ENCODE measurements around the gene PITHD1. TPM values are rescaled to one million over a fixed set of nuclear protein-coding genes. Genes with fewer than 3 reads are reported as not detected.
A peak's percentile ranks its signal among the peaks of the same experiment; 100 is the strongest.
"Not testable (repeated sequence)": the region's sequence is repeated elsewhere in the genome, so short reads cannot be mapped to it uniquely, and the experiment has no call there.

The PITHD1 gene
- total RNA-seq, 1 experiment from 2014 or later = 48.9 TPM

- Histone ChIP-seq H3K36me3 (ENCODE audit: control insufficient read depth, insufficient read depth, low read length) (peaks cover 8% of the 10 kb centered on the region; the same call in 1 of the 2 replicates), H3K4me1 (ENCODE audit: control insufficient read depth, insufficient read depth, low read length) (peaks cover 23% of the 10 kb centered on the region), H3K9me3 (ENCODE audit: control insufficient read depth, insufficient read depth, low read depth, low read length) (no peaks in the 10 kb centered on the region), H3K27ac (ENCODE audit: low read length) (peak overlapping the region; percentile 93), H3K27me3 (ENCODE audit: control insufficient read depth, insufficient read depth, low read length) (no peaks in the 10 kb centered on the region), H3K4me3 (ENCODE audit: low read depth in 2 of 2, low read length in 2 of 2) (no peak overlapping the region)
- no peak for ATAC-seq
- ChIA-PET CTCF (interaction anchor here (0.6 to 1.2 kb wide), 4 partner anchors 24 to 224 kb away, joined by 3 to 5 read pairs (median 4); partner anchors contain the start of gene PITHD1), POLR2A (interaction anchor here (0.6 to 1.0 kb wide), 3 partner anchors 19 to 68 kb away, joined by 3 to 12 read pairs (median 3); no protein-coding TSS in a partner anchor)
- no TSS peak for BruUV-seq (replicated peaks)
- DNase-seq (ENCODE audit: low read depth, low spot score) = no peak
- in situ Hi-C loops (cut with HindIII; ENCODE audit: low pct_unique_long_range_greater_than_20kb, low sequenced_read_pairs) (no loop called here), intact Hi-C loops (cut with micrococcal nuclease; ENCODE audit: unreplicated experiment) (no loop called here)
- TF ChIP-seq POLR2AphosphoS5 (IDR thresholded peaks at IDR 0.05; ENCODE audit: low read depth, low read length) (no peak), SIN3A (IDR thresholded peaks at IDR 0.05; ENCODE audit: borderline replicate concordance, insufficient read depth, low read depth, low read length) (no peak), TCF7L2 (IDR thresholded peaks at IDR 0.05; ENCODE audit: low read depth, low read length) (no peak)
- TF ChIP-seq, protein P1, sequence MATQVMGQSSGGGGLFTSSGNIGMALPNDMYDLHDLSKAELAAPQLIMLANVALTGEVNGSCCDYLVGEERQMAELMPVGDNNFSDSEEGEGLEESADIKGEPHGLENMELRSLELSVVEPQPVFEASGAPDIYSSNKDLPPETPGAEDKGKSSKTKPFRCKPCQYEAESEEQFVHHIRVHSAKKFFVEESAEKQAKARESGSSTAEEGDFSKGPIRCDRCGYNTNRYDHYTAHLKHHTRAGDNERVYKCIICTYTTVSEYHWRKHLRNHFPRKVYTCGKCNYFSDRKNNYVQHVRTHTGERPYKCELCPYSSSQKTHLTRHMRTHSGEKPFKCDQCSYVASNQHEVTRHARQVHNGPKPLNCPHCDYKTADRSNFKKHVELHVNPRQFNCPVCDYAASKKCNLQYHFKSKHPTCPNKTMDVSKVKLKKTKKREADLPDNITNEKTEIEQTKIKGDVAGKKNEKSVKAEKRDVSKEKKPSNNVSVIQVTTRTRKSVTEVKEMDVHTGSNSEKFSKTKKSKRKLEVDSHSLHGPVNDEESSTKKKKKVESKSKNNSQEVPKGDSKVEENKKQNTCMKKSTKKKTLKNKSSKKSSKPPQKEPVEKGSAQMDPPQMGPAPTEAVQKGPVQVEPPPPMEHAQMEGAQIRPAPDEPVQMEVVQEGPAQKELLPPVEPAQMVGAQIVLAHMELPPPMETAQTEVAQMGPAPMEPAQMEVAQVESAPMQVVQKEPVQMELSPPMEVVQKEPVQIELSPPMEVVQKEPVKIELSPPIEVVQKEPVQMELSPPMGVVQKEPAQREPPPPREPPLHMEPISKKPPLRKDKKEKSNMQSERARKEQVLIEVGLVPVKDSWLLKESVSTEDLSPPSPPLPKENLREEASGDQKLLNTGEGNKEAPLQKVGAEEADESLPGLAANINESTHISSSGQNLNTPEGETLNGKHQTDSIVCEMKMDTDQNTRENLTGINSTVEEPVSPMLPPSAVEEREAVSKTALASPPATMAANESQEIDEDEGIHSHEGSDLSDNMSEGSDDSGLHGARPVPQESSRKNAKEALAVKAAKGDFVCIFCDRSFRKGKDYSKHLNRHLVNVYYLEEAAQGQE (IDR thresholded peaks at IDR 0.05; ENCODE audit: insufficient read depth in 1 of 2, low read depth in 2 of 2, low read length in 1 of 2) = no peak
- TF ChIP-seq, protein P2, sequence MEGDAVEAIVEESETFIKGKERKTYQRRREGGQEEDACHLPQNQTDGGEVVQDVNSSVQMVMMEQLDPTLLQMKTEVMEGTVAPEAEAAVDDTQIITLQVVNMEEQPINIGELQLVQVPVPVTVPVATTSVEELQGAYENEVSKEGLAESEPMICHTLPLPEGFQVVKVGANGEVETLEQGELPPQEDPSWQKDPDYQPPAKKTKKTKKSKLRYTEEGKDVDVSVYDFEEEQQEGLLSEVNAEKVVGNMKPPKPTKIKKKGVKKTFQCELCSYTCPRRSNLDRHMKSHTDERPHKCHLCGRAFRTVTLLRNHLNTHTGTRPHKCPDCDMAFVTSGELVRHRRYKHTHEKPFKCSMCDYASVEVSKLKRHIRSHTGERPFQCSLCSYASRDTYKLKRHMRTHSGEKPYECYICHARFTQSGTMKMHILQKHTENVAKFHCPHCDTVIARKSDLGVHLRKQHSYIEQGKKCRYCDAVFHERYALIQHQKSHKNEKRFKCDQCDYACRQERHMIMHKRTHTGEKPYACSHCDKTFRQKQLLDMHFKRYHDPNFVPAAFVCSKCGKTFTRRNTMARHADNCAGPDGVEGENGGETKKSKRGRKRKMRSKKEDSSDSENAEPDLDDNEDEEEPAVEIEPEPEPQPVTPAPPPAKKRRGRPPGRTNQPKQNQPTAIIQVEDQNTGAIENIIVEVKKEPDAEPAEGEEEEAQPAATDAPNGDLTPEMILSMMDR (IDR thresholded peaks at IDR 0.05) = no peak
Observed at GRCh38 chr1:23801876-23802275, 23.7 kb downstream of the PITHD1 start.

- not testable (repeated sequence) for BruUV-seq (replicated peaks)
Observed at GRCh38 chr1:23802809-23803342, 24.7 kb downstream of the PITHD1 start.

DNA sequence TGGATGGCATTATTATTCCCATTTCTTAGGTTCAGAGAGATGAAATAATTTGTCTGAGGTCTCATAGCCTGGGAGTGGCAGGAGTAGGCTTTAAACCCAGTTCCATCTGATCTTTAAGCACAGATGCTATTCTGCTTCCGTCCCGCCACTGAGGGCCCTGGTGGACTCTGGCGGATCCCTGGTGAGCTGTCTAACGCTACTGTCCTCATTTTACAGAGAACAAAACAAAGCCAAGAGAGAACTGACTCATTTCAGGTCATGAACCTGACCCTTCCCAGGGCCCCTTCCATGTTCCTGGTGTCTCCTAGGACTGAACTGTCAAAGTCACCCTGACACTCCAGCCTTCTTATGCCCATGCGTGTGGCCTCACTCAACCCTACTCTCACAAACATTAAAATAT, 25.5 kb downstream of the PITHD1 start:
- BruUV-seq (replicated peaks) = no TSS peak
- DNase-seq (ENCODE audit: low read depth, low spot score) (no peak), ATAC-seq (no peak)
- Histone ChIP-seq H3K4me3 (ENCODE audit: low read depth in 2 of 2, low read length in 2 of 2) (no peak overlapping the region), H3K27ac (ENCODE audit: low read length) (no peak overlapping the region), H3K4me1 (ENCODE audit: control insufficient read depth, insufficient read depth, low read length) (peaks cover 21% of the 10 kb centered on the region), H3K9me3 (ENCODE audit: control insufficient read depth, insufficient read depth, low read depth, low read length) (no peaks in the 10 kb centered on the region), H3K27me3 (ENCODE audit: control insufficient read depth, insufficient read depth, low read length) (no peaks in the 10 kb centered on the region), H3K36me3 (ENCODE audit: control insufficient read depth, insufficient read depth, low read length) (peaks cover 8% of the 10 kb centered on the region; the same call in 1 of the 2 replicates)
- CTCF ChIA-PET = no interaction called here
- TF ChIP-seq TCF7L2 (IDR thresholded peaks at IDR 0.05; ENCODE audit: low read depth, low read length) (no peak), SIN3A (IDR thresholded peaks at IDR 0.05; ENCODE audit: borderline replicate concordance, insufficient read depth, low read depth, low read length) (no peak), POLR2AphosphoS5 (IDR thresholded peaks at IDR 0.05; ENCODE audit: low read depth, low read length) (no peak)
- TF ChIP-seq, protein P1 (IDR thresholded peaks at IDR 0.05; ENCODE audit: insufficient read depth in 1 of 2, low read depth in 2 of 2, low read length in 1 of 2) = no peak
- TF ChIP-seq, protein P2 (IDR thresholded peaks at IDR 0.05) = no peak
- POLR2A ChIA-PET = no interaction called here
- in situ Hi-C loops (cut with HindIII; ENCODE audit: low pct_unique_long_range_greater_than_20kb, low sequenced_read_pairs) (no loop called here), intact Hi-C loops (cut with micrococcal nuclease; ENCODE audit: unreplicated experiment) (no loop called here)

More at GRCh38 chr1:23802809-23803342, 24.7 kb downstream of the PITHD1 start:
- in situ Hi-C loops (cut with HindIII; ENCODE audit: low pct_unique_long_range_greater_than_20kb, low sequenced_read_pairs); ATAC-seq; H3K9me3 ChIP-seq (ENCODE audit: control insufficient read depth, insufficient read depth, low read depth, low read length); H3K4me3 ChIP-seq (ENCODE audit: low read depth in 2 of 2, low read length in 2 of 2); H3K27ac ChIP-seq (ENCODE audit: low read length); H3K36me3 ChIP-seq (ENCODE audit: control insufficient read depth, insufficient read depth, low read length); H3K27me3 ChIP-seq (ENCODE audit: control insufficient read depth, insufficient read depth, low read length); intact Hi-C loops (cut with micrococcal nuclease; ENCODE audit: unreplicated experiment); DNase-seq (ENCODE audit: low read depth, low spot score): not testable (repeated sequence)
- POLR2A ChIA-PET = interaction anchor here (0.6 to 1.0 kb wide), 2 partner anchors 20 to 62 kb away, joined by 3 to 12 read pairs; no protein-coding TSS in a partner anchor
- CTCF ChIA-PET = interaction anchor here (0.6 to 0.7 kb wide), 4 partner anchors 87 to 225 kb away, joined by 3 to 5 read pairs (median 4); no protein-coding TSS in a partner anchor
- H3K4me1 ChIP-seq (ENCODE audit: control insufficient read depth, insufficient read depth, low read length) = peaks cover 21% of the 10 kb centered on the region
